ENCODE data around the gene PAX6. TPM values are rescaled to one million over a fixed set of nuclear protein-coding genes. Genes with fewer than 3 reads are reported as not detected.

Gene PAX6
- total RNA-seq, 1 donor from 2014 or later, result not detected

GRCh38 chr11:31809541-31809856, 1.6 kb downstream of the PAX6 start:
- Histone ChIP-seq H3K36me3 (no peaks in the 10 kb centered on the region), H3K9me3 (no peaks in the 10 kb centered on the region), H3K27me3 (peaks cover 75% of the 10 kb centered on the region), H3K4me3 (peak overlapping the region; percentile 48 to 63), H3K27ac (no peak overlapping the region), H3K4me1 (peaks cover 20 to 49% of the 10 kb centered on the region in 2 donors)
- TF ChIP-seq CTCF (IDR thresholded peaks at IDR 0.05), result no peak
- intact Hi-C loops (cut with DNase I), result no loop called here
- no peak for DNase-seq (ENCODE audit: low spot score in 2 of 2)

GRCh38 chr11:31808721-31809540, 2.2 kb downstream of the PAX6 start:
- peaks cover 75% of the 10 kb centered on the region for H3K27me3 ChIP-seq
- DNase-seq (ENCODE audit: low spot score in 2 of 2), result no peak
- no peak overlapping the region for H3K27ac ChIP-seq
- no peak overlapping the region for H3K4me3 ChIP-seq
- intact Hi-C loops (cut with DNase I), result no loop called here
- H3K9me3 ChIP-seq, result no peaks in the 10 kb centered on the region
- H3K4me1 ChIP-seq, result peaks cover 20 to 43% of the 10 kb centered on the region in 2 donors
- H3K36me3 ChIP-seq, result no peaks in the 10 kb centered on the region
- no peak for TF ChIP-seq CTCF (IDR thresholded peaks at IDR 0.05)

- no peaks in the 10 kb centered on the region for H3K9me3 ChIP-seq
- DNase-seq (ENCODE audit: low spot score in 2 of 2), result no peak
- H3K27ac ChIP-seq, result no peak overlapping the region
- no peaks in the 10 kb centered on the region for H3K36me3 ChIP-seq
- H3K4me3 ChIP-seq, result no peak overlapping the region
- peaks cover 79% of the 10 kb centered on the region for H3K27me3 ChIP-seq
- no peak for TF ChIP-seq CTCF (IDR thresholded peaks at IDR 0.05)
- intact Hi-C loops (cut with DNase I), result no loop called here
- H3K4me1 ChIP-seq, result peaks cover 20 to 37% of the 10 kb centered on the region in 2 donors
Observed at GRCh38 chr11:31807799-31808667, 3.1 kb downstream of the PAX6 start.

- Histone ChIP-seq H3K27ac (no peak overlapping the region), H3K27me3 (peaks cover 72% of the 10 kb centered on the region), H3K9me3 (no peaks in the 10 kb centered on the region), H3K4me3 (no peak overlapping the region), H3K4me1 (peaks cover 14 to 29% of the 10 kb centered on the region in 2 donors), H3K36me3 (no peaks in the 10 kb centered on the region)
- intact Hi-C loops (cut with DNase I), result no loop called here
- no peak for DNase-seq (ENCODE audit: low spot score in 2 of 2)
- no peak for TF ChIP-seq CTCF (IDR thresholded peaks at IDR 0.05)
Observed at GRCh38 chr11:31806928-31807798, 4.0 kb downstream of the PAX6 start.

GRCh38 chr11:31806186-31806927, 4.8 kb downstream of the PAX6 start:
- H3K27me3 ChIP-seq, result peaks cover 71% of the 10 kb centered on the region

More at GRCh38 chr11:31806186-31806927, 4.8 kb downstream of the PAX6 start:
- TF ChIP-seq CTCF (IDR thresholded peaks at IDR 0.05), result no peak
- no peak for DNase-seq (ENCODE audit: low spot score in 2 of 2)
- Histone ChIP-seq H3K4me1 (peaks cover 11 to 21% of the 10 kb centered on the region in 2 donors), H3K36me3 (no peaks in the 10 kb centered on the region), H3K4me3 (no peak overlapping the region), H3K9me3 (no peaks in the 10 kb centered on the region), H3K27ac (no peak overlapping the region)
- intact Hi-C loops (cut with DNase I), result no loop called here

Measured in ascending aorta (tissue), 2 donors.